ENCODE measurements around the gene SEPTIN6. TPM values are rescaled to one million over a fixed set of nuclear protein-coding genes. Genes with fewer than 3 reads are reported as not detected.

Gene SEPTIN6
- total RNA-seq, 4 donors from 2014 or later, result 18.8 to 35.8 (median 29.7) TPM

DNA sequence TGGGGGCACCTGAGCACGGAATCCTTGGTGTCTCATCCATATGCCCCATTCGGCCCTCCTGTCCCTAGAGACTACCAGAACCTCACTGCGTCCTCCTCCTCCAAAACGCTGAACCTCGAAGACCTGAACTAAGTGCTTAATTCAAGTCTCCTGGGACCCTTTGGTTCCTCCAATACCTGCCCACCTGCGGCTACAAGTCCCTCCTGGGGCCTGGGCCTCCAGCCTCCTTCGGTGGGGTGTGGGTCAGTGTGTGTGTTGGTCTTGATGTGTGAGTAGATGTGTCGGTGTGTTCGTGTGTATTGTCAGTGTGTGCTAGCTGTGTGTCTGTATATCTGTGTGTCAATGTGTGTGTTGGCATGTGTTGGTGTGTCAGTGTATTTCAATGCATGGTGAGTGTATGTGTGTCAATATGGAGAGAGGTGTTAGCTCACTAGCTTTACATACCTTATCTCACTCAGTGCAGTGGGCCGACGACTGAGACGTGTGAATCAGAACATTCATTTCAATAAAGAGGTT is 2.6 kb upstream of the SEPTIN6 start:
- Histone ChIP-seq H3K36me3 (no peaks in the 10 kb centered on the region), H3K27ac (no peak overlapping the region), H3K27me3 (no peaks in the 10 kb centered on the region), H3K4me1 (peaks cover 0 to 17% (median 0%) of the 10 kb centered on the region in 4 donors), H3K4me3 (no peak overlapping the region), H3K9me3 (no peaks in the 10 kb centered on the region)
- DNase-seq (ENCODE audit: low spot score in 2 of 2), result no peak
- TF ChIP-seq, protein P1, sequence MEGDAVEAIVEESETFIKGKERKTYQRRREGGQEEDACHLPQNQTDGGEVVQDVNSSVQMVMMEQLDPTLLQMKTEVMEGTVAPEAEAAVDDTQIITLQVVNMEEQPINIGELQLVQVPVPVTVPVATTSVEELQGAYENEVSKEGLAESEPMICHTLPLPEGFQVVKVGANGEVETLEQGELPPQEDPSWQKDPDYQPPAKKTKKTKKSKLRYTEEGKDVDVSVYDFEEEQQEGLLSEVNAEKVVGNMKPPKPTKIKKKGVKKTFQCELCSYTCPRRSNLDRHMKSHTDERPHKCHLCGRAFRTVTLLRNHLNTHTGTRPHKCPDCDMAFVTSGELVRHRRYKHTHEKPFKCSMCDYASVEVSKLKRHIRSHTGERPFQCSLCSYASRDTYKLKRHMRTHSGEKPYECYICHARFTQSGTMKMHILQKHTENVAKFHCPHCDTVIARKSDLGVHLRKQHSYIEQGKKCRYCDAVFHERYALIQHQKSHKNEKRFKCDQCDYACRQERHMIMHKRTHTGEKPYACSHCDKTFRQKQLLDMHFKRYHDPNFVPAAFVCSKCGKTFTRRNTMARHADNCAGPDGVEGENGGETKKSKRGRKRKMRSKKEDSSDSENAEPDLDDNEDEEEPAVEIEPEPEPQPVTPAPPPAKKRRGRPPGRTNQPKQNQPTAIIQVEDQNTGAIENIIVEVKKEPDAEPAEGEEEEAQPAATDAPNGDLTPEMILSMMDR (IDR thresholded peaks at IDR 0.05), result no peak
- TF ChIP-seq EP300 (IDR thresholded peaks at IDR 0.05) (no peak), POLR2A (IDR thresholded peaks at IDR 0.05) (no peak)
- 79 to 83% methylated on average over 11 to 12 of the region's 12 CpGs for WGBS, 2 donors

DNA sequence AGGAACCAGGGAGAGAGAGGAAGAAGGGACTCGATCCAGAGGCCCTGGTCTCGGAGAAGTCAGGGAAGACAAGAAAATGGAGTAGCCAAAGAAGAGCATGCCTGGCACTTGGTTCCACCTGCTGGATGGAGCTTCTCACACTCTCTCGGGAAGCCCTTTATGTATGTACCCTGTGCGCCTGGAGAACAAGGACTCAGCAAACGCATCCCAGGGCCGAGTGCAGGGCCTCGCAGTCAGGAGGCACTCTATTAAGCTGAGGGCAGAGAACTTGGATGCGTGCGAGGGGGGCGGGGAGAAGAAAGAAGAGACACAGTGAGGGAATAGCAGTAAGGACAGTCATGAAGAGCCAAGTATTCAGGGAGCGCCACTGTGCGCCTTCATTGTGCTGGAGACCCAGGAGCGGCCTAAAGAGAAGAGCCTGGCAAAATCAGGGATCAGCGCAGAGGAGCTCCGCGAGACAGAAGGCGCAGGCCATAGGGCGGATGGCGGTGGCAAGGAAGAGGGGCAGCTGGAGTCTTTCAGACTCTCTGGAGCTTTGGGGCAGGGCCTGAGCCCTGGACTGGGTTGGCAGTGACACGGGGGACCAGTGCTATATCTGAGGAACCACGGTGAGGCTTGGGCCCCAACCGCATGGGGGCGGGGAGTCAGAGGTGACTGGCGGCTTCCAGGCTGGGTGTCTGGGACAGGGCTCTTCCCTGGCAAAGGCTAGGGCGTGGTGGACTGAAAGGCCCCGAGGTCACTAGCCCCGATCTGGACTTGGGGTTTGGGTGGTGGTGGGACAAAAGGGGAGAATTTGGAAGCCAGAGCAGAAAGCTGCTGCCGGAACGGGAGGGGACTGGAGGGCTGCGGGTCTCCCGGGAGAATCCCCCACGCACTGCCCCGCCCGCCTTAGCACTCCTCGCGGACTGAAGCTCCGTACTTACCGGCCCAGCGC is 1.9 kb upstream of the SEPTIN6 start:
- Histone ChIP-seq H3K4me1 (peaks cover 0 to 17% (median 0%) of the 10 kb centered on the region in 4 donors), H3K9me3 (no peaks in the 10 kb centered on the region), H3K27ac (no peak overlapping the region), H3K4me3 (no peak overlapping the region), H3K36me3 (no peaks in the 10 kb centered on the region), H3K27me3 (no peaks in the 10 kb centered on the region)
- no peak for DNase-seq (ENCODE audit: low spot score in 2 of 2)
- 76 to 79% methylated on average over 33 to 39 of the region's 39 CpGs for WGBS, 2 donors
- TF ChIP-seq, protein P1 (IDR thresholded peaks at IDR 0.05), result peak in 1 of 5 experiments; percentile 20
- TF ChIP-seq POLR2A (IDR thresholded peaks at IDR 0.05) (no peak), EP300 (IDR thresholded peaks at IDR 0.05) (no peak)

DNA sequence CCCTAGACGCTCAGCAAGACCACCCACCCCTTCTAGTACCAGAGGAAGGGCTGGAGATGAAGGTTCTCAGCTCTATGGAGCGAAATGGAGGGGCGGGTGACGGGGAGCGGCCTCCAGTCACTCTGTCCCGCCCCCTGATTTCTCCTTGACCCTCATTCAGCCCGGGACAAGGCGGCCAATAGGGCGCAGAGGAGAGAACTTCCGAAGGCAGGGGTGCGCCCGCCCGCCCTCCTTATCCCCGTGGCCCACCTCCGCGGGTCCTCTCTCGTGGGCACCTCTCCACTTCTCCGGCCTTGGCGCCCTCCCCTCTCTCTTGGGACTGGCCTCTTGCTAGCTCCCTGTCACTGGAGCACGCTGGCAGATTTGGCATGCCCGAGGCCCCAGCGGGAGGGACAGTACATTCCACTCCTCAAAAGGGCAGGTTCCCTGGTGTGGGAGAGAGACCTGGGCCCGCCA is 1.1 kb upstream of the SEPTIN6 start:
- Histone ChIP-seq H3K4me3 (peak overlapping the region; percentile 52 to 76 (median 63)), H3K27me3 (no peaks in the 10 kb centered on the region), H3K27ac (peak overlapping the region in 1 of 4 donors; percentile 80), H3K4me1 (peaks cover 0 to 17% (median 0%) of the 10 kb centered on the region in 4 donors), H3K9me3 (no peaks in the 10 kb centered on the region), H3K36me3 (no peaks in the 10 kb centered on the region)
- WGBS, 2 donors, result 33 to 53% methylated on average over 4 to 23 of the region's 23 CpGs
- TF ChIP-seq POLR2A (IDR thresholded peaks at IDR 0.05) (no peak), EP300 (IDR thresholded peaks at IDR 0.05) (no peak)
- TF ChIP-seq, protein P1 (IDR thresholded peaks at IDR 0.05), result no peak
- no peak for DNase-seq (ENCODE audit: low spot score in 2 of 2)

DNA sequence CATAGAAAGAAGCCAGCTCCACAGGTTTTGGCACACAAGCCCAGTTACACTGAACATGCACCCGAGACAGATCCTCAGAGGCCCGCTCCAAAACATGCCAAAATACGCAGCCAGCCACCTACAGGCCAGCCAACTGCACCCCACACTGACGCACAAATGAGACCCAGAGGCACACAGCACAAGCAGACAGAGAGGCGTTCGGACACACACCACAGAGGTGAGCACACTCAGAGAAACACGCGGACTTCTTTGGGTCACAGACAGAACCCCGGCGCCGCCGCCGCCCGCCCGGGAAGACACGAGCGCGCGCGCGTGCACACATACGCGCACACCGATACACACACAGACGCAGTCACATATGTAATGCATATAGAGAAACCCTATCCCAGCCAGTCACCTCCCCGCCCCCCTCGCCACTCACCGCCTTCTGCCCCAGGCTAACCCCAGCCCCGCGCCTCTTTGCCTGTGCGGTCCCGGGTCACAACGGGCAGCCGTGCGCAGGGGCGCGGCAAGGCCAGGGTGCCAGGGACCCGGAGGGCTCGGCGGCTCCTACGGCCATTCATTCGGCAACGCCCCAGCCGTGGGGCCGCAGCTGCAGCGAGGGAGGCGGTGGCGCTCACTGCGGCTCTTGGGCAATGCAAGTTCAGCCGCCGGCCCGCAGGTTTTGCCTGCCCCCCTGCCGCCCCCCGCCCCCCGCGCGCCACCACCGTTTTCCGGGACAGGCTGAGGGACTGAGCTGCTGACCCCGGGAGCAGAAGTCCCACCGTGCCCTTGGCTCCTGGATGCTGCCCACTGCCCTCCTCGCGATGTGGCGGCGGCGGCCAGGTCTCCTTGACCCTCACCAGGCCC is 553 bp downstream of the SEPTIN6 start:
- no peak for DNase-seq (ENCODE audit: low spot score in 2 of 2)
- Histone ChIP-seq H3K4me3 (peak overlapping the region; percentile 52 to 76 (median 63)), H3K36me3 (no peaks in the 10 kb centered on the region), H3K27ac (peak overlapping the region; percentile 48 to 80 (median 78)), H3K9me3 (no peaks in the 10 kb centered on the region), H3K4me1 (peaks cover 0 to 22% (median 0%) of the 10 kb centered on the region in 4 donors), H3K27me3 (no peaks in the 10 kb centered on the region)
- 0 to 31% methylated on average over 5 to 44 of the region's 66 CpGs for WGBS, 2 donors
- TF ChIP-seq EP300 (IDR thresholded peaks at IDR 0.05), result peak in 1 of 2 donors; percentile 14
- TF ChIP-seq, protein P1 (IDR thresholded peaks at IDR 0.05), result no peak
- no peak for TF ChIP-seq POLR2A (IDR thresholded peaks at IDR 0.05)

Data from tibial nerve (tissue), 4 donors.